ENCODE results near the gene BRD3OS.
A peak's percentile ranks its signal among the peaks of the same experiment; 100 is the strongest.

Gene BRD3OS

DNA sequence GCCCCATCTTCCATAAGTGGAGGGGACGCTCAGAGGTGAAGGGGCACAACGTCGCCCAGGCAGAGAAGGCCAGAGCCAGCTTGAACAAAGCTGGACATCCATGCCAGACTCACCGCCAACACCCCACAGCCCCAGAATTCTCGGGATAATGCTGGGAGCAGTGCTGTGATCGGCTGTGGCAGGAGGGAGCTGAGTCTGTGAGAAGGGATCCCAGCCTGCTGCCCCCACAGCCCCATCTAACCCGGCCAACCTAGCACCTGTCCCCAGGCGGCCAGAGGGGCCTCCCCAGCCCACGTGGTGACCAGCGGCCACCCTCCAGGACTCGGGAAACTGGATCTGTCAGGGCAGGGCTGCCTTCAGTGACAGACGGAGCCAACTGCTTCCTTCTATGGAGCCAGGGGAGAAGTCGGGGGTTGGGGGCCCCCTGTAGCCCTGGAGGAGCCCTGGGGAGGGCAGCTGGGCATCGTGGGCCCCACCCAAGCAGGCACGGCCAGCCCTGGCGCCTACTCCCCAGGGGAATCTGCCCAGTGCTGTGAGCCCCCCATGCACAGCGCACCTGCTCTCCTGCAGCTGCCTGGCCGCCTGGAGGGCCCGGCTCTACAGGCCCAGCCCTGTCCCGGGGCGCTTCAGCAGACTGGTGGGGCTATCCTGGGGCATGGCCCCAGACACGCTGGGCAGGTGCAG, 36.5 kb downstream of the BRD3OS start:
- DNase-seq (ENCODE audit: low read depth), result no peak
- TF ChIP-seq, protein P1, sequence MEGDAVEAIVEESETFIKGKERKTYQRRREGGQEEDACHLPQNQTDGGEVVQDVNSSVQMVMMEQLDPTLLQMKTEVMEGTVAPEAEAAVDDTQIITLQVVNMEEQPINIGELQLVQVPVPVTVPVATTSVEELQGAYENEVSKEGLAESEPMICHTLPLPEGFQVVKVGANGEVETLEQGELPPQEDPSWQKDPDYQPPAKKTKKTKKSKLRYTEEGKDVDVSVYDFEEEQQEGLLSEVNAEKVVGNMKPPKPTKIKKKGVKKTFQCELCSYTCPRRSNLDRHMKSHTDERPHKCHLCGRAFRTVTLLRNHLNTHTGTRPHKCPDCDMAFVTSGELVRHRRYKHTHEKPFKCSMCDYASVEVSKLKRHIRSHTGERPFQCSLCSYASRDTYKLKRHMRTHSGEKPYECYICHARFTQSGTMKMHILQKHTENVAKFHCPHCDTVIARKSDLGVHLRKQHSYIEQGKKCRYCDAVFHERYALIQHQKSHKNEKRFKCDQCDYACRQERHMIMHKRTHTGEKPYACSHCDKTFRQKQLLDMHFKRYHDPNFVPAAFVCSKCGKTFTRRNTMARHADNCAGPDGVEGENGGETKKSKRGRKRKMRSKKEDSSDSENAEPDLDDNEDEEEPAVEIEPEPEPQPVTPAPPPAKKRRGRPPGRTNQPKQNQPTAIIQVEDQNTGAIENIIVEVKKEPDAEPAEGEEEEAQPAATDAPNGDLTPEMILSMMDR (IDR thresholded peaks at IDR 0.05; ENCODE audit: control insufficient read depth, extremely low read depth, insufficient read depth), result no peak
- H3K4me3 ChIP-seq (ENCODE audit: low read depth, low read length), result no peak overlapping the region

DNA sequence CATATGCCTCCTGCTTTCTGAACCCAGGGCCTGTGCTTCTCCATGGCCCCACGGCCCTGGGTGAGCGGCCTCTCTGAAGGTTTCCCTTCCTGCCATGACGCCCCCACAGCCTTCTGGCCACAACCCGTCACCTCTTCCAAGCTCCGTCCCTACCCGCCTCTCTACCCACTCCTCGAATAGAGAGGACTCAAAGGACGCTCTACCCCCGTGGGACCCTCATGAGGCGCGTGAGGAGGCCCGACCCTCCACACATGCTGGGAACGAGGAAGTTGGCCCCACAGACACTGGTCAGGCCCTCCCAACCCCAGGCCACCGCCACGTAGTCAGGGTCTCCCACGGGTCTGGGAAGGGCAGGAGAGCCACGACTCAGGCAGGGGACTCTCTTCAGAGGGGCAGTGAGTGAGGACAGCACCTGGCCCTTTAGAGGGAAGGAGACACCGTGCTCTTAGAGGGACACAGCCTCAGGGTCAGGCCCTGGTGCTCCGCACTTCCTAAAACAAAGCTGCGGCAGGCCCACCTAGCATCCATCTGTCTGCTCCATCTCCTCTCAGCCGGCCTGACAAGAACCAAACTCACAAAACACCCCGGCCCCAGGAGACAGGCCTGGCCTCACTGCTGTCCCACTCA, 37.3 kb downstream of the BRD3OS start:
- H3K4me3 ChIP-seq (ENCODE audit: low read depth, low read length), result no peak overlapping the region
- TF ChIP-seq, protein P1 (IDR thresholded peaks at IDR 0.05; ENCODE audit: control insufficient read depth, extremely low read depth, insufficient read depth), result no peak
- DNase-seq (ENCODE audit: low read depth), result no peak

DNA sequence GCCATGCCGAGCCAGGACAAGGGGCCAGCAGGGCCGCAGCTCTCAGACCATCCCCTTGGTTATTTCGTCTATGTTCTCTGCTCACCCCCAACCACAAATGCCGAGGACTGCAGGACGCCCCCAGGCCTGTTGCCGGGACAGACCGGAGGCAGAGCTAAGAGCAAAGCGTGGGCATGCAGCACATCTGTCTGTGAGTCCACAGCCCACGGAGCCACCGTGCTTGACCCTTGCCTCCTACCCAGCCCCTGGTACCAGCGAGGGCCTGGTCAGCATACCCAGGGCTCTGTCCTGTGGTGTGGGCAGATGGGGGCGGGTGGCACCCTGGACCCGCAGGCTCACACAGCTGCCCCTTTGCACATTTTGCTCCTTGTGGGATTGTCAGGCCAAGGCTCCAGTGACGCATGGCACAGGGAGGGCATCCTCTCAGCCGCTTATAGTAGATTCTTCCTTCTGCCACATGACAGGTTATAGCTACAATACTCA, 37.8 kb downstream of the BRD3OS start:
- TF ChIP-seq, protein P1 (IDR thresholded peaks at IDR 0.05; ENCODE audit: control insufficient read depth, extremely low read depth, insufficient read depth), result no peak
- DNase-seq (ENCODE audit: low read depth), result no peak
- H3K4me3 ChIP-seq (ENCODE audit: low read depth, low read length), result no peak overlapping the region

DNA sequence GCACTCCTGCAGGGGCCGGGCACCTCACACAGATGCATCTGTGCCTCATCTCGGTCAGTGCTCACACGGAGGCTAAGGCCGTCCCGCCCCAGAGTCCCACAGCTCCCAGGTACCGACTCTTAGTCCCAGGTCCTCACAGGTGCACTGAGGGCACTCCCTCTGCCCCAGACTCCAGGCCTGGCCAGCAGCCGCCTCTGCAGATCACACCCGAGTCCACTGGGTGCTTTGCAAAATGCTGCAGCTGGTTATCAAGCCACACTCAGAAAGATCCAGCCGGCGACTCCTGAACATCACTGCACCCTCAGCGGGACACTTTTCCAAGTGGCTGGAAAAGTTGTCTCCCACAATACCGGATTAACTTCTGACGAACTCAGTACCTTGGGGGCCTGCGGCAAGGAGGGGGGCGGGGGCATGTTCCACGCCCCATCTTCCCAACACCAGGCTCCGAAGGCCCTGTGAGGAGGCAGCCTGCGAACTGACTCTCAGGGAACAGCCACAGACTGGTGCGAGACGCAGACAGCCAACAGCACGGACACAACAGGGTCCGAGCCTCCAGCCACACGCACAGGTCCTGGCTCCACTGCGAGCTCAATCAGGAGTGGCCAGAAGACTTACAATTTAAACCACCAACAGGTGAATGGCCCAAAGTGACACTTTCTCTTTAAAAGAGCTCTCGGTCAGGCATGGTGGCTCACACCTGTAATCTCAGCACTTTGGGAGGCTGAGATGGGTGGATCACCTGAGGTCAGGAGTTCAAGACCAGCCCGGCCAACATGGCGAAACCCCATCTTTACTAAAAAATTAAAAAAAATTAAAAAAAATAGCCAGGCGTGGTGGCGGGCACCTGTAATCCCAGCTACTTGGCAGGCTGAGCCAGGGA, 38.5 kb downstream of the BRD3OS start:
- DNase-seq (ENCODE audit: low read depth), result no peak
- TF ChIP-seq, protein P1 (IDR thresholded peaks at IDR 0.05; ENCODE audit: control insufficient read depth, extremely low read depth, insufficient read depth), result no peak
- no peak overlapping the region for H3K4me3 ChIP-seq (ENCODE audit: low read depth, low read length)

DNA sequence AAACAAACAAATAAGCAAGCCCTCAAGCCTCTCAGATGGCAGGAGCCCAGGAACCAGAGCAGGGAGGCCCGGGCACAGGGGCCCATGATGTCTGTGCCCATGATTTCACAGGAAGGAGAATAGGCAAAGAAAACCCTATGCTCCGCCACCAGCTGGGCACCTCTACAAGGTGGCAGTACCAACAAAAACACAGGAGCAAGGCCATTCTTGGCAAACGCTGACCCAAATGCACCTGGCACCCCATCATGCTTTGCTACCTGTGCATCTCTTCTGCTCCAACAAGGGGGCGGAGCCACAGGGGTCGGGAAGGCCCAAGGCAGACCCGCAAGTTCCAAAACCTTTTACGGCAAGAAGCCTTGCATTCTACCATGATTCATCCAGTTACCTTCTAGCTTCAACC, 39.4 kb downstream of the BRD3OS start:
- TF ChIP-seq, protein P1 (IDR thresholded peaks at IDR 0.05; ENCODE audit: control insufficient read depth, extremely low read depth, insufficient read depth), result no peak
- H3K4me3 ChIP-seq (ENCODE audit: low read depth, low read length), result no peak overlapping the region
- no peak for DNase-seq (ENCODE audit: low read depth)

- TF ChIP-seq, protein P1 (IDR thresholded peaks at IDR 0.05; ENCODE audit: control insufficient read depth, extremely low read depth, insufficient read depth), result no peak
- DNase-seq (ENCODE audit: low read depth), result peak; percentile 58
- H3K4me3 ChIP-seq (ENCODE audit: low read depth, low read length), result peak overlapping the region; percentile 88
Observed at GRCh38 chr9:134065612-134066419, 40.5 kb downstream of the BRD3OS start.

All from LNCaP clone FGC (cell line).